ENCODE data around the gene ARL16.

The ARL16 gene

GRCh38 chr17:81666092-81666341 is 17.6 kb downstream of the ARL16 start:
- DNase-seq, result no peak

- no peak for DNase-seq
Measured at GRCh38 chr17:81665205-81666091, 18.1 kb downstream of the ARL16 start.

GRCh38 chr17:81664051-81664470 is 19.5 kb downstream of the ARL16 start:
- DNase-seq, result no peak

- no peak for DNase-seq
Measured at GRCh38 chr17:81662002-81662401, 21.6 kb downstream of the ARL16 start.

GRCh38 chr17:81660441-81660840 is 23.2 kb downstream of the ARL16 start:
- DNase-seq, result no peak

- DNase-seq, result no peak
Measured at GRCh38 chr17:81659038-81659437, 24.6 kb downstream of the ARL16 start.

GRCh38 chr17:81656835-81657234 is 26.8 kb downstream of the ARL16 start:
- DNase-seq, result no peak

GRCh38 chr17:81656118-81656743 is 27.4 kb downstream of the ARL16 start, which contains the start of gene PDE6G:
Gene PDE6G (minus strand): TSS chr17:81656542. CDS start chr17:81653305, 3,237 bp downstream.
- DNase-seq, result no peak

- DNase-seq, result no peak
Measured at GRCh38 chr17:81655378-81656117, 28.0 kb downstream of the ARL16 start.

GRCh38 chr17:81652906-81653771 is 30.5 kb downstream of the ARL16 start:
- no peak for DNase-seq

GRCh38 chr17:81651692-81652091 is 31.9 kb downstream of the ARL16 start:
- DNase-seq, result no peak

- no peak for DNase-seq
Measured at GRCh38 chr17:81650951-81651350, 32.6 kb downstream of the ARL16 start.

GRCh38 chr17:81648707-81649085 is 34.9 kb downstream of the ARL16 start:
- DNase-seq, result no peak

GRCh38 chr17:81648013-81648706 is 35.4 kb downstream of the ARL16 start:
- DNase-seq, result no peak

GRCh38 chr17:81647640-81648012 is 36.0 kb downstream of the ARL16 start:
- no peak for DNase-seq

- DNase-seq, result no peak
Measured at GRCh38 chr17:81646869-81647600, 36.6 kb downstream of the ARL16 start.

GRCh38 chr17:81644976-81645952 is 38.3 kb downstream of the ARL16 start:
- no peak for DNase-seq

GRCh38 chr17:81644496-81644895 is 39.1 kb downstream of the ARL16 start:
- DNase-seq, result no peak

GRCh38 chr17:81641825-81642489 is 41.6 kb downstream of the ARL16 start:
- DNase-seq, result no peak

- DNase-seq, result no peak
Measured at GRCh38 chr17:81640011-81640410, 43.6 kb downstream of the ARL16 start.
